Renal pelvis (tissue), 4 donors: ENCODE measurements around the gene FOXP1. TPM values are rescaled to one million over a fixed set of nuclear protein-coding genes. Genes with fewer than 3 reads are reported as not detected.

Source experiments
- DNase-seq: peaks from one replicate; pipeline ENCODE4 v3.0.0-alpha.2; 2013
- polyA plus RNA-seq, 3 donors: library from polyadenylated mRNA; unstranded; fragments of 120-200 nt; gene quantifications; one replicate each; pipeline ENCODE4 v1.2.1, GENCODE V29; 2013; ENCODE audit not compliant: insufficient read length in 3 of 3

The FOXP1 gene
- polyA plus RNA-seq, 3 donors, result 33.6 to 43.2 (median 40.6) TPM

- DNase-seq, result no peak
Measured at GRCh38 chr3:71012971-71013370, 570.6 kb downstream of the FOXP1 start.

GRCh38 chr3:71011565-71012287 lies 571.8 kb downstream of the FOXP1 start:
- no peak for DNase-seq

- DNase-seq, result no peak
Measured at GRCh38 chr3:71010726-71011455, 572.6 kb downstream of the FOXP1 start.

GRCh38 chr3:71008350-71008935 lies 575.1 kb downstream of the FOXP1 start:
- DNase-seq, result no peak

GRCh38 chr3:71006810-71007785 lies 576.4 kb downstream of the FOXP1 start:
- peak; percentile 37 for DNase-seq

GRCh38 chr3:71005702-71006321 lies 577.7 kb downstream of the FOXP1 start:
- DNase-seq, result no peak

GRCh38 chr3:71003511-71003910 lies 580.0 kb downstream of the FOXP1 start:
- no peak for DNase-seq

- DNase-seq, result no peak
Measured at GRCh38 chr3:71002298-71002697, 581.2 kb downstream of the FOXP1 start.

GRCh38 chr3:71001303-71001830 lies 582.2 kb downstream of the FOXP1 start:
- no peak for DNase-seq

- no peak for DNase-seq
Measured at GRCh38 chr3:71000483-71000882, 583.0 kb downstream of the FOXP1 start.

- no peak for DNase-seq
Measured at GRCh38 chr3:70999730-71000129, 583.8 kb downstream of the FOXP1 start.

GRCh38 chr3:70996082-70996481 lies 587.4 kb downstream of the FOXP1 start:
- DNase-seq, result no peak

GRCh38 chr3:70994644-70995043 lies 588.9 kb downstream of the FOXP1 start:
- DNase-seq, result no peak

GRCh38 chr3:70992562-70993204 lies 590.8 kb downstream of the FOXP1 start:
- DNase-seq, result no peak

GRCh38 chr3:70992131-70992530 lies 591.4 kb downstream of the FOXP1 start:
- no peak for DNase-seq

- DNase-seq, result no peak
Measured at GRCh38 chr3:70990723-70991122, 592.8 kb downstream of the FOXP1 start.

GRCh38 chr3:70990185-70990584 lies 593.3 kb downstream of the FOXP1 start:
- no peak for DNase-seq

GRCh38 chr3:70989174-70989573 lies 594.4 kb downstream of the FOXP1 start:
- no peak for DNase-seq

- no peak for DNase-seq
Measured at GRCh38 chr3:70988111-70988510, 595.4 kb downstream of the FOXP1 start.

GRCh38 chr3:70985572-70985971 lies 598.0 kb downstream of the FOXP1 start:
- no peak for DNase-seq
